Measurements from ENCODE around the gene BRD3.
A peak's percentile ranks its signal among the peaks of the same experiment; 100 is the strongest.
"Not testable (repeated sequence)": the region's sequence is repeated elsewhere in the genome, so short reads cannot be mapped to it uniquely, and the experiment has no call there.

Gene BRD3

DNA sequence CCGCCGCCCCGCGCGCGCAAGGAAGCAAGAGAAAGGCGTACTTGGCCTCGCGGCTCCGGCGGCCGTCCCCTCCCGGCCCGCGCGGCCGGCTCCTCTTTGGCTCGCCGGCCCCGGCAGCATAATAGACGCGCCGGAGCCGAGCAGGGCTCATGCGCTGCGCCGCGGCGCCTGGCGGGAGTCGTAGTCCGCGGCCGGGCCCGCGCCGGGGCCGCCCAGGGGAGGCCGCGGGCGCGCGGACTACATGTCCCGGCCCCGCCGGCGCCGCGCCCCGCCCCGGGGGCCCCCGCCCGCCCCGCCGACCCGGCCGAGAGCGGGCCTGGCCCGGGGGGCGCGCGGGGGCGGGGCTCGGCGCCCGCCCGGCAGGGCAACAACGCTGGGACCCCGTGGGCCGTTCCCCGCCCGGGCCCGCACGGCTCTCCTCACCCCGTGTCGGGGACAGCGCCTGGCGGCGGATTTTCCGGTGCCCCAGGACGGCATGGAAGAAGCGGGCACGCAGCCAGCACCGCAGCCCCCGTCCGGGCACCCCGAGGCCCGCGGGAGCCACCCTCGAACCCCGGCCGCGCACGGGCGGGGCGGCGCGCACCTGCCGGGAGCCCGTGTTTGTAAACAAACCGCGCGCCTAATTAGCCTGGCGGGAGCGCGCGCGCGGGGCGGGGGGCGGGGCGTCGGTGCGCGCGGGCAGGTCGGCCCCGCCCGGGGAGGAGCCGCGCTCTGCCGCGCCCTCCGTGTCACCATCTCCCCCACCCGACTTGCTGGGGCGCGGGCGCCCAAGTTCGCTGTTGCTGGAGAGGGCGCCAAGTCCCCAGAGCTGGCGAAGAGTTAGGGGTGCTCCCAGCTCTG, at the start of gene BRD3:
Gene BRD3 (minus strand): TSS at position 123 of the 840 bp plus-strand sequence. CDS start 14,549 bp downstream, outside the sequence.
- peak; percentile 11 for DNase-seq (ENCODE audit: low read depth)

DNA sequence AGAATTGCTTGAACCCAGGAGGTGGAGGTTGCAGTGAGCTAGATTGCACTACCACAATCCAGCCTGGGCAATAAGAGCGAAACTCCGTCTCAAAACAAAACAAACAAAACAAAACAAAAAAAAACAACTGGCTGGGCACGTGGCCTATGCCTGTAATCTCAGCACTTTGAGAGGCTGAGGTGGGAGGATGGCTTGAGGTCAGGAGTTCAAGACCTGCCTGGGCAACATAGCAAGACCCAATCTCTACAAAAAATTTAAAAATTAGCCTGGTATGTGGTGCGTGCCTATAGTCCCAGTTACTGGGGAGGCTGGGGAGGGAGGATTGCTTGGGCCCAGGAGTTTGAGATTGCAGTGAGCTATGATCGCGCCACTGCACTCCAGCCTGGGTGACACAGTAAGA, 44.7 kb upstream of the BRD3 start:
- DNase-seq (ENCODE audit: low read depth) = no peak

GRCh38 chr9:134111064-134111463, 43.2 kb upstream of the BRD3 start:
- no peak for DNase-seq (ENCODE audit: low read depth)

DNA sequence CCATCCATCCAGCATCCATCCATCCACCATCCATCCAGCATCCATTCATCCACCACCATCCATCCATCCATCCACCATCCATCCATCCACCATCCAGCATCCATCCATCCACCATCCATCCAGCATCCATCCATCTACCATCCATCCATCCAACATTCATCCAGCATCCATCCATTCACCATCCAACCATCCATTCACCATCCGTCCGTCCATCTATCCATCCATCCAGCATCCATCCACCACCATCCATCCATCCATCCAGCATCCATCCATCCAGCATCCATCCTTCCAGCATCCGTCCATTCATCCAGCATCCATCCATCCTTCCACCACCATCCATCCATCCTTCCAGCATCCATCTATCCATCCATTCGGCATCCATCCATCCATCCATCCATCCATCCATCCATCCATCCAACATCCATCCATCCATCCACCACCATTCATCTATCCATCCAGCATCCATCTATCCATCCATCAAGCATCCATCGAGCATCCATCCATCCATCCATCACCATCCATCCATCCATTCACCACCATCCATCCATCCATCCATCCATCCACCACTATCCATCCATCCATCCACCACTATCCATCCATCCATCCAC, 35.7 kb upstream of the BRD3 start:
- no peak for DNase-seq (ENCODE audit: low read depth)

DNA sequence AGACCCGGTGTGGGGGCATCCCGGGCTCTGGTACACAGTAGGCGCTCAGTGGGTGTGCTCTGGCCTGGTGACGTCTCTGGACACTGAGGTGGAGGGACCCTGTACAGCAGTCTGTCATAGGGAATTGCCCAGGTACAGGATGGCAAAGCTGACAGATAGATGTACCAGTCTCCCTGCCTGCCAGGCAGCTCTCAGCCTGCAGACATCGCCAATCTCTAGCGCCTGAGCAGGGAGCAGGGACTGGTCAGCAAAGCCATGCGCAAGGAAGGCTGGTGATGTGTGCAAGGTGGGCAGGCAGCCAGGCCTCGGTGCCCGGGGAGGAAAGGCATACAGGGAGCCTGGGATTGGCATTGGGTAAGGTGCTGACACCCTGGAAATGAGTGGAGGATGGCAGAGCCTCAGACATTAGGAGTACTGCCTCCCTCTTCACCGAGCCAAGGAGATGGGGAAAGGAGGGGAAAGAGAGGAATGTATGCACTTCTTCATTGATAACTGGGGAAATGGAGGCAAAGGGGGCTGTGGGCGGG, 33.9 kb upstream of the BRD3 start:
- no peak for DNase-seq (ENCODE audit: low read depth)

DNA sequence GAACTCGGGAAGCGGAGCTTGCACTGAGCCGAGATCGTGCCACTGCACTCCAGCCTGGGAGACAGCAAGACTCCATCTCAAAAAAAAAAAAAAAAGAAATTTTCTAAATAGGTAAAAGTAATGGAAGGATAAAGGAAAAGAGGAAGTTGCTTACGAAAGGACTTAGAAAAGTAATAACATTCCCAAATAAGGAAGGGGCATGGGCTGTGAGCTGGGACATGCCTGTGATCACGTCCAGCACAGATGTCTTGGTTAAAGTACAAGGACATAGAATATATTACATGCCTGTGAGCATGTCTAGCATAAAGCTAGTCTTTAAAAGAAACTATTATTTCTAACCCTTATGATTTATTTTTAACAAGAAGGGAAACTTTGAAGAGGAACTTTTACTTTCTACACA, 33.3 kb upstream of the BRD3 start:
- DNase-seq (ENCODE audit: low read depth) = not testable (repeated sequence)

DNA sequence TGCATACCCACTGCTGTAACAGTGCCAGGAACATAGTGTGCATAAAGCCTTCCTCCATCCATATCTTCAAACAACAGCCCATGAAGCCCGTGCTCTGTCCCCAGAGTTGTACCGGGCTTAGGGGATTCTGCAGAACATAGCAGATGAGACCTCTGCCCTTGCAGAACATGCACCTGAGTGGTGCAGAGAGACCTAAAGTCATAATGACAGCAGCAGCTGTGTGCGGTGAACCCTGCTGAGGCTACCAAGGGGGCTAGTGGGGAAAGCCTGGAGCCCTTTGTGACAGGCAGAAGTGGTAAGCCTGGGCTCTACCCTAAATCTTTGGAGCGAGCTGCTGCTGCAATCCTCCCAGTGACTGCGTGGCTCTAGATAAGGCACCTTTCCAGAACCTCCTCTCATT, 32.2 kb upstream of the BRD3 start:
- DNase-seq (ENCODE audit: low read depth) = no peak

DNA sequence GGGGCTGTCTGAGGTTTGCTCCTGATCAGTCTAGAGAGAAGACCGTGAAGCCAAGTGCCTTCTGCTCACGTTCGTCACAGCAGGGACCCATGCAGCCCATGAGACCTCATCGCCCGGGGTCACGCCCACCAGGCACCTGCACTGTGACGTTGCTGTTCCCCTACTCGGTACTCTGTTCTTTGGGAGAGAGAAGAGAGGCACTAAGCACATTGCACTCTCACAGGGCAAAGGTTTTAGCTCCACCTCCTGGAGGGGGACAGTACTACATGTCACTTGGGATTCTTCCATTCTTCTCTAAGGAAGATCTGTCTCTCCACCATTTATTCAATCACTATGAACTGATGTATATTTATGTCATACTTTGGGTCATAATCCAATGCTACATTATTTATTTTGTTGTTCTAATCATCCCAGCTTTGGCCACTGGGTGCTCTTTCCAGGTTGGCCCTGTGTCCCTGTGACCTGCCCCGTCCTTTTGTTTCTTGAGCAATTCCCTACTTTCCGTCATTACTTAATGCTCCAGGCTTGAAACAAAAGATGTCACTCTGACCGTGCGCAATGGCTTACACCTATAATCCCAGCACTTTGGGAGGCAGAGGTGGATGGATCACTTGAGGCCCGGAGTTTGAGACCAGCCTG, 31.4 kb upstream of the BRD3 start:
- peak; percentile 1 for DNase-seq (ENCODE audit: low read depth)

- DNase-seq (ENCODE audit: low read depth) = no peak
Observed at GRCh38 chr9:134089972-134090371, 22.1 kb upstream of the BRD3 start.

- DNase-seq (ENCODE audit: low read depth) = no peak
Observed at GRCh38 chr9:134088063-134088725, 20.4 kb upstream of the BRD3 start.

DNA sequence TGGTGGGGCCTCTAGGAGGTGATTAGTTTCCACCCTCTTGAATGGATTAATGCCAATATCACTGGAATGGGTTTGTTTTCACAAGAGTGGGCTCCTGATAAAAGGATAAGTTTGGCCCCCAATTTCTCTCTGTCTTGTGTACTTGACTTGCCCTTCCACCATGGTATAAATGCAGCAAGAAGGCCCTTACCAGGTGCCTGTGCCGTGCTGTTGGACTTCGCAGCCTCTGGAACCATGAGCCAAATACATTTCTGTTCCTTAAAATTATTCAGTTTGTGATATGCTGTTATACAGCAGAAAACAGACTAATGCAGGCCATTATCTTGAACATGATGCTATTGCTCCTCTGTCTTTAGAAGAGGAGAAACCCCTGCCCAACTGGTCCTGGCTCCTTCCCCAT, 17.8 kb upstream of the BRD3 start:
- DNase-seq (ENCODE audit: low read depth) = no peak

- DNase-seq (ENCODE audit: low read depth) = no peak
Observed at GRCh38 chr9:134083451-134083850, 15.6 kb upstream of the BRD3 start.

- no peak for DNase-seq (ENCODE audit: low read depth)
Observed at GRCh38 chr9:134076644-134077043, 8.8 kb upstream of the BRD3 start.

DNA sequence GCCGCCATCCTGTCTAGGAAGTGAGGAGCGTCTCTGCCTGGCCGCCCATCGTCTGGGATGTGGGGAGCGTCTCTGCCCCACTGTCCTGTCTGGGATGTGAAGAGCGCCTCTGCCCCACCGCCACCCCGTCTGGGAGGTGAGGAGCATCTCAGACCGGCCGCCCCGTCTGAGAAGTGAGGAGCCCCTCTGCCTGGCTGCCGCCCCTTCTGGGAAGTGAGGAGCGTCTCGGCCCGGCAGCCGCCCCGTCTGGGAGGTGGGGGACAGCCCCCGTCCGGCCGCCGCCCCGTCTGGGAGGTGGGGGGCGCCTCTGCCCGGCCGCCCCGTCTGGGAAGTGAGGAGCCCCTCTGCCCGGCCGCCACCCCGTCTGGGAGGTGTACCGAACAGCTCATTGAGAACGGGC, 7.9 kb upstream of the BRD3 start:
- not testable (repeated sequence) for DNase-seq (ENCODE audit: low read depth)

DNA sequence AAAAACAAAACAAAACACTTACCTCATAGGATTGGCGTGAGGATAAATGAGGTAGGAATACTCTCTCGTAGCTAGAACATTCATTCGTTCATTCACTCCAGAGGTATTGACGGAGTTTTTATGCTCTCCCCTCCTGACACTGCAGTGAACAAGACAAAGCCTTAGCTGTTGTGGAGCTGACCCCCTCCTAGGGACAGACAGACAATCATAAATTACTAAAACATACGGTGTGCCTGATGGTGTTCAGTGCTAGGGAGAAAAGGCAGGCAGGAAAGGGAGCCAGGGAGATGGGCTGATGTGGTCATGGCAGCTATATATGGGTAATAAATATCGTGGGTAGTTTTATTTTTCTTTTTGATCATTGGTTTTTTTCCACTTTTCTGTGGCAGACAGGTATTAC, 5.7 kb upstream of the BRD3 start:
- DNase-seq (ENCODE audit: low read depth) = no peak

DNA sequence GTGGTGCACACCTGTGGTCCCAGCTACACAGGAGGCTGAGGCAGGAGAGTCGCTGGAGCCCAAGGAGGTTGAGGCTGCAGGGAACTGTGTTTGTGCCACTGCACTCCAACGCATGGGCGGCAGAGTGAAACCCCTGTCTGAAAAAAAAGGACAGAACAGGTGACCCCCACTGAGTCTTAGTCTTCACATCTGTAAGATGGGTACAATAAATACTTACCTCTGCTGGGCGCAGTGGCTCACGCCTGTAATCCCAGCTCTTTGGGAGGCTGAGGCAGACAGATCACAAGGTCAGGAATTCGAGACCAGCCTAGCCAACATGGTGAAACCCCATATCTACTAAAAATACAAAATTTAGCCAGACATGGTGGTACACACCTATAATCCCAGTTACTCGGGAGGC, 4.9 kb upstream of the BRD3 start:
- not testable (repeated sequence) for DNase-seq (ENCODE audit: low read depth)

DNA sequence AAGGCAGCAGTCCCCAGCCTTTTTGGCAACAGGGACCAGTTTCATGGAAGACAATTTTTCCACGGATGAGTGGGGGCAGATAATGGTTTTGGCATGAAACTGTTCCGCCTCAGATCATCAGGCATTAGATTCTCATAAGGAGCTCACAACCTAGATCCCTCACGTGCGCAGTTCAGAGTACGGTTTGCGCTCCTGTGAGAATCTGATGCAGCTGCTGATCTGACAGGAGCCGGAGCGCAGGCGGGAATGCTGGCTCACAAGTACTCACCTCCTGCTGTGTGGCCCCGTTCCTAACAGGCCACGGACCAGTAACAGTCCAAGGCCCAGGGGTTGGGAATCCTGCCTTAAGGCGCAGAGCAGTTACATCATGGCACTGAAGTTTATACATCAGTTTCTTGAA, 3.3 kb upstream of the BRD3 start:
- no peak for DNase-seq (ENCODE audit: low read depth)

DNA sequence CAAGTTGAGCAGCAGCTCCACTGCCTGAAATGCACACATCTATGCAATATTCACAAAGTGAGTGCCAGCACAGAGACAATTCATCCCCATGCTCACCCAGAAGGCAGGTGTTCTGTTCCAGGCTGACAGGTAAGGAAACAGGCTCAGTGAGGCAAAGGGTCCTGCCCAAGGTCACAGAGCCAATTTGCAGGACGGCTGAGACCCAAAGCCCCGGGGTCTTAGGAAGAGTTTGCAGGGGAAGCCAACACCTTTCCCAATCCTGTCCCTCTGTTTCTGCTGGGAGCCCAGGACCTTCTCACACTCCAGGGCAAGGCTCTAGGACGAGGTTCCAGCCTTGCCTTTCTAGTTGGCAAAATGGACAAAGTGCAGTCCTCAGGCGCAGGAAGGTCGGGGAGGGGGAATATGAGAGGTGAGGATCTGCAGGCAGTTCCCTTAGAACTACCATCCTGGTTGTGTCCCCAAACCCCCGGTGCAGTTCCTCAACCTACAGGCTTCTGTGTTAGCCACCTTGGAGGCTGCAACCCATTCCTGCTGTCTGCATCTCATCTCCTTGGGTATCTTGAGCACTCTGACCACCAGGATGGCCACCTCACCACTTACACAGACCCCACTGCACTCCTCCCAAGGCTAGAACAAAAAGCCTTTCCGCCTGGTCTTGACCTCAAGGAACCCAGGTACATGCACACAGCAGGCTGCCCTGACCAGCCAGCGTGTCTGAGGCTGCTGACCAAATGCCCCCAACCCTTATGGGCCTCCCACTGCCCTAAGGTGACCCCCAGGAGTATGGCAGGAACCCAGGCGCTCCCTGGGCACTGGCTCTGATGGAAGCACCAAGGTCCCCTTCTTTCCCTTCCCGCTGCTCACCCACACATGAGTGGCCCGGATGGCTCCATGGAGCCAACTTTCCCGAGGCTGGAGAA, 1.9 kb upstream of the BRD3 start:
- no peak for DNase-seq (ENCODE audit: low read depth)

DNA sequence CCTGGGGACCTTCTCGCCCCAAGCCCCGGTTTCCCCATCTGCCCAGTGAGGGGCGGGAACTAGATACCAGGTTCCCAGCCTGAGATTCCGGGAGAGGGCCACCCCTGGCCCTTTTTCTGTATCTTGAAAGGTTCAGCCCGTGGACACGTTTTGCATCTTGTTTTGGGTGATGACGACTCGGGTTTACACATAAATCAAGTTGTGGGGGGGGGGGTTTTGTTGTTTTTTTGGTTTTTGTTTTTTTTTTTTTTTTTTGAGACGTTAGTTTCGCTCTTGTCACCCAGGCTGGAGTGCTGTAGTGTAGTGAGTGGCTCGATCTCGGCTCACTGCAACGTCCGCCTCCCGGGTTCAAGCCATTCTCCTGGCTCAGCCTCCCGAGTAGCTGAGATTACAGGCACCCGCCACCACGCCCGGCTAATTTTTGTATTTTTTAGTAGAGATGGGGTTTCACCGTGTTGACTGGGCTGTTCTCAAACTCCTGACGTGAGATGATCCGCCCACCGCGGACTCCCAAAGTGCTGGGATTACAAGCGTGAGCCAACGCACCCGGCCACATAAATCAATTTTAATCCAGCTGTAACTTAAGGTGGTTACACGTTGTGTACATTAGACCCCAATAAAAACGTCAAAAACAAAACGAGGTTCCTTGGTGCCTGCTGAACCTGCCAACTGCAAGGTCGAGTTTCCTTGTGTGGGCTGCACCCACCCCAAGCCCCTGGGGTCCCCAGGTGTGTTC, 1.1 kb upstream of the BRD3 start:
- no peak for DNase-seq (ENCODE audit: low read depth)
